GM18498 (cell line): ENCODE results near the gene CRACR2A.

Experiments used
- ATAC-seq: cut with Tn5 transposase; IDR thresholded peaks from one replicate; pipeline ENCODE4 v1.9.1; 2021; ENCODE audit warnings: mild to moderate bottlenecking, moderate library complexity; ENCODE audit not compliant: unreplicated experiment

Gene CRACR2A

DNA sequence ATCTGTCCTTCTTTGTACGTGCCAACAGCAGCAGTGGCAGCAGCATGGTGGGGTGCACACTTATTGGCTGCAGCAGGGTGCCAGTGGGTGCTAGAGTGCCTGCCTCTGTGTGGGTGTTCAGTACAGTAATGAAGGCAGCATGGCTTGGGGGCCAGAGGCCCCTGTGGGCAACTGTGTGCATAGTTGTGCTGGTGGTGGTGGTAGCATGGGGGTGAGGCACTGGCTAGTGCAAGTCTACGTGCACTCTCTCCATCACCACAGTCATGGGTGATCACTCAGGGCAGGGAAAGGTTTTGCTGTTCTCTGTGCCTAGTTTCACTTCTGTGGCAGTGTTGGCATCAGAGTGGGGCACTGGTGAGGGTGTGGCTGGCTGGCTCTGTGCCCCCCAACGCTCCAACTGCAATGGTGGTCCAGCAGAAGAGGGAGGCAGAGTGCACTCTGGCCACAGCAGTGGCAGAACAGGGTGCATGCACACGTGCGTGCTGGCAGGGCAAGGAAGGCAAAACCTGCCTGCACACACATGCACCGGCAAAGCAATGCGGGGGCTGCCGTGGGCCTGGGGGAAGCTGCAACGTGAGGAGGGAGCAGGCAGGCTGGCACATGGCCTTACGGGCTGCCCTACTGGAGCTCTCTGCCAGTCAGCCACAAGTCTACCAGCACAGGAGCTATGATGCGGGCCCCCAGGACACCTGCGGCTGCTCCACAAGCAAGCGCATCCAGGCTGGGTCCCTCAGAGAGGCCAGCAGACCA lies 60.1 kb downstream of the CRACR2A start:
- no peak for ATAC-seq

DNA sequence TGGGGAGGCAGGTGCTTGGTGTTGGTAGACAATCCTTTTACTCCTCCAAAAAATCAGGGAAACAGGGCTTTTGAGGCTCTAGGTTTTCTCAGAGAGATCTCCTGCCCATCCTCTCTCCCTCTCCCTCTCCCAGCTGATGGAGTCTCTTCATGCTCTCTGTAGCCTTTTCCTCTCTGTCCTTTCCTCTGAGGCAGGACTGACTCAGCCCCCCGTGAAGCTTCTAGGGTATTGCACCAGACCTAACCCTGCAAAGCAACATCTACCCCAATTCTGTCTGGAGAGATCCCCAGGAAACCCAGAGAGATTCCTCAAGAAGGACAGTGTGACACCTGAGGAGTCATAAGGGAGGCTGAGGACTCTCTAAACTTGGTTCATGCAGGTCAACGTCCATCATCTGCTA lies 66.4 kb downstream of the CRACR2A start:
- ATAC-seq: no peak

DNA sequence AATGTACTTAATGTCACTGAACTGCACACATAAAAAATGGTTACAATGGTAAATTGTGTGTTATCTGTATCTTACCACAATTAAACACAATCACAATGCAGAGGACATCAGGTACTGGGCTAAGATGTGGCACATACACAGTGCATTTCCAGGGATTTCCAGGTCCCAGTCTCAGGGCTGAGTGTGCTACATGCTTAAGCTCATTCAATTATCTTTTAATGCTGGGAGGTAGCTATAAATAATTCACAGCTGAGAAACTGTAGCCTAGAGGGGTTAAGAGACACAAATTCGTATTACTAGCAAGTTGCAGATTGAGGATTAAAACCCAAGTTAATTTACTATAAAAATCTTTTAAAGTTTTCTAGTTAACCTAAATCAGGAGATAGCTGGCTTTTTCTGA lies 67.1 kb downstream of the CRACR2A start:
- ATAC-seq: no peak

DNA sequence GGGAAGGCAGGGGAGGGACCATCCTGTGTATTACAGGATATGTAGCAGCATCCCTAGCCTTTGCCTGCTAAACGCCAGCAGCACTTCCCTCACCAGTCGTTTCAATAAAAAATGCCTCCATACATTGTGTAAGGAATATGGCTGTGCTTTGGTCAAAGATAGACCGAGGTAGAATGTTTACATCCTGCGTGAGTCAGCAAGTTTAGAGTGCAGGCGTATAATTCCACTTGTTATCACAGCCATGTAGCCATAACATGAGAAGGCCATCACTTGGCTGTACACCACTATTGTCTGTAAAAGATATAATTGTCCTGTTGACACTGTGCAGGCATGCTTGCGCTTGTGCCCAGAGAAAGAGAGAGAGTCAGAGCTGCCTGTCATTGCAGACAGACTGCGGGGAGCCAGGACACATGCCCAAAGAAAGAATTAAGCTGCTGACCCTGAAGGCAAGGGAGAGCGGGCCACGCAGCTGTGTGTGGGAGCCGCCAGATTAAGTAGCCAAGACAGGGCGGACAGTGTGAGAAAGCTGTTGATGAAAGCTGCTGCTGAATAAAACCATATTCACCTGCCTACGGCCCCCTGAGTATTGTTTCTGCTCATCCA lies 68.4 kb downstream of the CRACR2A start:
- ATAC-seq: no peak

DNA sequence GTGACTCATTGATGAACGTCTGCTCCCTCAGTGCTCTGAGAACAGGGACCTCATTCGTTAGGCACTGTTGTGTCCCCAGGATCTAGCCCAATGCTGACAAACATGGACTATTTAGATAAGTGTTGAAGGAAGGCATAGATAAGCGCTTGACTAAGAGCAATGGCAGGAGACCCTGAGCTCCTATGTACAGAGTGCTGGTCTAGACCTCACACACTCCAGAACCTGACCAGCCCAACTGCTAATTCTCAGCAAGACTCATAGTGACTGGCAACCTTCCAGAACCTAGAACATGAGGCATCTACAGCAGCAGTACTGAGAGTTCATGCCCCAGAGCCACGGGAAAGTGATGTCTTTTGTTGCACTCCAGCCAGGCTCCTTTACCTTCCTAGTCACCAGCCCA lies 69.2 kb downstream of the CRACR2A start:
- ATAC-seq: no peak

DNA sequence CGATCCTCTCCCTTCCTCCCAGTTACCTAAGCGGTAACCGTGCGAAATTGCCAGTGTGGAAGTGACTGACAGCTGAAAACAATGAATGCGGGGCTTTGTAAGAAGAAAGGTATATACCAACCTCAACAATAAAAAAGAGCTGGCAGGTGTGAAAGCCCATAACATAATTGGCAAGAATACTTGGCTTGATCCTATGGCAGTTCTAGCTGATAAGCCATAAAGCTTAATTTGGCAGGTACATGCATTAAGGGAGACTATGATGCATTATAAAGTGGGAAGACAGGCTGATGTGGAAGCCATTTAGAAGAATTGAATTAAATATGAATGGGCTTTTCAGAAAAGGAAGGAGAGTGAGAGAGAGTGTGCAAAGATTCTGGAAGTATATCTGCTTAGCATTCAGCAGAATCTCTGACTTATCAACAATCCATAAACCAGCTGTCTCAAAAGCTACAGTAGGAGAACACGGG lies 71.3 kb downstream of the CRACR2A start:
- no peak for ATAC-seq

DNA sequence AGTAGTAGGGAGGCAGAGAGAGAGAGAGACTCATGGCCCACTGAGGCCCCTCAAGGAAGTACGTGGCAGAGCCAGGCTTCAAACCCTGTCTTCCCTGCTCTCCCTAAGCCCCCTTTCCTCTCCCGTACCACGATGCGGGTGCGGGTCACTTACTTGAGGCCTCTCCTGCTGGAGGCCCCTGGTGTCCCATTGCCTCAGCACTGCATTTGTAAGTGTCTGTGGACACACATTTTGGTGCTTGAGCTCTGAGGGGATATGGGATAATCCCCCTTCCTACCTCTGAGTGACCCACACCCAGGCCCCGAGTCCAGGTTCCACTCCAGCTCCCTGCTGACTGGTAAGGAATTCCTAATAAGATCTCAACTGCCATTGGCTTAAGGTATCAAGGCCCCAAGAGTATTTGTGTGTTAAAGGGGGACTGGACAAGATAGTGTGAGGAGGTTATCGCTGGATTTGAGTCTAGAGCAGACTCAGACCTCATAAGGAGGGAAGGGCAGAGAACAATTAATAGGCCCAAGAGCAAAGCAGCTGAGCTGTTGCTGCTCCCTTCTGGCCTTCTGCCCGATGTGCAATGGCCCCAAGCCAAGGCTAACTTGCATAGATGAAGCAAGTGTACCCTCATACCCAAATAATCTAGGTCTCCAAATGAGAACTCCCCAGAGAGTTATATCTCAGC lies 71.9 kb downstream of the CRACR2A start:
- no peak for ATAC-seq

DNA sequence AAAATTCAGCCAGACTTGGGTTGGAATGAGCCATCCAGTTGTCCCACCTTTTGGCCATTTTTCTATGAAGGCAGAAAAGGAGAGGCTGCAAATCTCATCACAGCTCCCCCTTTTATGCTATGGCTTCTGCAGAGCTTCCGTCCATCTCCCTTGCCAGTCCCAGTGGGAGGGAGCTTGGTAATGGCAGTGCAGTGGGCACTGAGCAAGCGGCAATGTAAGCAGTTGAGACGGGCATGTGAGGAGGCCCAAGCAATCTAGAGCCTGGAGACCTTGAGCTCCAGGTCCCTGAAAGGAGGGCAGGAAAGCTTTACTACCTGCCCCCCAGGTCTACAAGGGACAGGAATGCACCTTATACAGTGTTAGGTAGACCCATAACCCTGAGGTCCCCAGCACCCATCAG lies 73.1 kb downstream of the CRACR2A start:
- ATAC-seq: no peak

DNA sequence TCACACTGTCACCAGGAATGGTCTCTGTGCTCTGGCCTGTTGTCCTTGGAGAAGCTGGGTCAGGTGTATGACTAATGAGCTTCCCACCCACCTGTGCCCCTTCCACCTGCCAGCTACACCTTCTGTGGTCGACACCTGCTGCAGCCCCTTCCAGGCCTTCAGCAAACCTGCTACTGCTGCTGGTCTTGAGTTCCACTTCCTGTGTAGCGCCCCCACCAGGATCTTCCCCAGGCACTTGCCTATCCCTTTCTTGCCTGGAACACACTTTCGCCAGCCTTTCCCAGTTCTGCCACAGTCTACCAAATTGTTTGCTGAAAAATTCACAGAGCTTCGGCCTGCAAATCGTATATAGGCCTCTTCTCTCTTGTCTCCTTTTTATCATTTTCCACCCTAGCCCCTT lies 75.3 kb downstream of the CRACR2A start:
- no peak for ATAC-seq

DNA sequence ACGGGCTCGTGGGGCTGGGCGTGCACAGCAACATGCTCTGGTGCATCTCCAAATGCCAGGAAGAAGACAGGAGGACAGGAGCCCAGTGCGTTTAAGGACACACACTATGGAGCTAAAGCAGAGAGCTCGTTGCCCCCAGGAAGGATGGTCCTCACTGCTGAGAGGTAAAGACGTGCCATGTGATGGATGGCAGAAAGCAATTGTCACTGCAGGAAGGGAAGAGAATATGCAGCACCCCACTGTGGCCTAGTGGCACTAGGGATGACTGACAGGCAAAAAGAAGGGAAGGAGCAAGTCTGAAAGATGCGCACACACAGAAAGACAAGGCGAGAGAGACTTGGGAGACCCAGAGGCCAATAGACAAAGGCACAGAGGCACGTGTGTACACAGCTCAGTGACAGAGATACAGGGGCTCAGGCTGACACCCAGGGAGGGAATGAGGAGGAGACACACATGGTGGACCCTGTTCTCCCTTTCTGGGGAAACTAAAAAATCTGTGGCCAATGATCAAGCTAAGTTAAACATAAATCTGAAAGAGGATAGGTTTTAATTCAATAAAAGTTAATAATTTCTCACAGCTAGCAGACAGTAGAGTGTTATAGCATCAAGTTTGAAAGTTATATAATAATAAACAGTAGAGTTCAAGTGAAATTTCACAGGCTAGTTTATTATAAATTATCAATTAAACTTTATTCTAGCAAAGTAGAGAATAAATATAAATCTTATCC lies 78.8 kb downstream of the CRACR2A start:
- no peak for ATAC-seq

DNA sequence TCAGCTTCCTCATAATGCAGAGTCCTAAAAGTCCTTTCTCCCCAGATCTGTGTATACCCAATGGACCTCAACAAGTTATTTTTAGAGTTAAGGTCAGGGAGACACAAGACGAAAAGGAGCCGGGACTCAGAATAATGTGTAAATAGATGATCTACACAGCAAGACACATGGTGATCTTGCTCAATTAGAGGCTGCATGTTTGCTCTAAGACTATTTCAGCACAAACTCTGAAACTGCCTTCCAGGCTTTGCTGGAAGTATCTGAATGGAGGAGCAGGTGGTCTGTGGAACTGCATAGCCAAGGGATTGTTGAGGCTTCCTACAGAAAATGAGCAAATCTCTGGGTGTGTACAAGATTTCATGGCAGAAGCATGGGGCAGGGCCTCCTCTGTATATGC lies 80.8 kb downstream of the CRACR2A start:
- no peak for ATAC-seq

DNA sequence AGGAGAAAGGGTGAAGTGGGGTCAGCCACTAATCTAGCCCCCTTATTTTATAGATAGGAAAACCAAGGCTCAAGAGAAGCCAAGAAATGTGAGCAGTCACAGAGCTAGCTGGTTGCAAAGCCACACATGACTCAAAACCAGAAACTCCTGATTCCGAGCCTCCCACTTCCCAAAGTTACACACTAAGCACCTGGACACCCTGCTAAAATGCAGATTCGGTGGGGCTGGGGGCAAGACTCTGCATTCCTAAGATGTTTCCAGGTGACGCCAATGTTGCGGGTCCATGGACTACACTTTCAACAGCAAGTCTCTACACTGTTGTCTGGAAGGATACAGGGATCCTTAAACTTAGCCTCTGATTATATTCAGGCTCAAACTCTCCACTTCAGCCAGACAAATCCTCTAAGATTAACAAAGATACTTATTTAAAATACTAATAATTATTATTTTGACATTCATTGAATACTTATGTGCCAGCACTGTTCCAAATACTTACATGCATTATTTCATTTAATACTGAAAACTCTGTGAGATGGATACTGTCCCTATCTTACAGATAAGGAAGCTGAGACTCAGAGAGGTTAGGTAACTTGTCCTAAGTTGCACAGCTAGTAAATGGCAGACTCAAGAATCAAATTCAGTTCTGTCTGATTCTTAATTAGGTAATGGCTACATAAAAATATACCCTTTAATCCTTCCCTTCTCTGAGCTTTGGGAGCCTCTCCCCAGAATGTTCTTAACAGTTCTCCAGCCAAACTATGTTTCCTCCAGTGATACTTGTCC lies 81.4 kb downstream of the CRACR2A start:
- no peak for ATAC-seq

DNA sequence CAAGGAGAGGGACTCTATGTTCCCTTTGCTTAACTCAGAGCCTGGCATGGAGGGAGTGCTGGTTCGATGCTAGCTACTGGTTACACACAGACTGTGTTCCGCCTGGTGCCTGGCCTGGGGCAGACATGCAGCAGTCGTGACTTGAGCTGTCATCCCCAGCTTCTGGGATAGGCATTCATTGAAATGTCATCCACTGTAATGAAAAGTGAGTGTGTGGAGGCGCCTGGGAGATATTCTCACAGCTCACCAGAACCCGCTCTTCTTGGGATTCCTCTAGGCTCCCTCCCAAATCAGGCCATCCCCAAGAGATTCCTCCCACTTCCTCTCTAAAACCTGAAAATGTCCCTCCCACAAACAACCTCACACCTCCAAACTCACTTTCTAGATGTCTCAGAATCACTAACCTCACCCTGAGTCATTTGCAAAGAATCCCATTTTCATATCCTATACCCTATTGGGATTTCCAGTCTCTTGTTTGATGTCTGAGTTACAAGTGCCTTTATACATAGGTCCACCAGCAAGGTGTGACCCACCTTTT lies 82.8 kb downstream of the CRACR2A start:
- ATAC-seq: no peak

DNA sequence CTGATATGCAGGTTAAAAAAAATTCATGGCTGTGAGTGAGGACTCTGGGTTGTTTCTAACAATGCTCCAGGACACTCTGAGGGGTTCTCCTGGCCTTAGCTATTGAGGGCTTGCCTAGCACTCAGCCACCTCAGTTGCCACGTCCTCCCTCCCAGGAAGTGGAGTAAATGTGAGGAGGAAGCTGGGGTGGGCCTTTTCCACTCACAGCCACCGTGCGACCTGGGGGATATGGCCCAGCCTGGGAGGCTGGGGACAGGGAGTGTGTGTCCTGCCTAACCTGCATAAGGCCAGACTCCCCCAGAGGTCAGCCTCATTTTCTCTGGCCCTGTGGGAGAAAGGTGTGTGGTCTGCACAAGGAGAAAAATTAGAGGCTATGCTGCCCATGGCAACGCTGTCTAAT lies 83.3 kb downstream of the CRACR2A start:
- no peak for ATAC-seq

DNA sequence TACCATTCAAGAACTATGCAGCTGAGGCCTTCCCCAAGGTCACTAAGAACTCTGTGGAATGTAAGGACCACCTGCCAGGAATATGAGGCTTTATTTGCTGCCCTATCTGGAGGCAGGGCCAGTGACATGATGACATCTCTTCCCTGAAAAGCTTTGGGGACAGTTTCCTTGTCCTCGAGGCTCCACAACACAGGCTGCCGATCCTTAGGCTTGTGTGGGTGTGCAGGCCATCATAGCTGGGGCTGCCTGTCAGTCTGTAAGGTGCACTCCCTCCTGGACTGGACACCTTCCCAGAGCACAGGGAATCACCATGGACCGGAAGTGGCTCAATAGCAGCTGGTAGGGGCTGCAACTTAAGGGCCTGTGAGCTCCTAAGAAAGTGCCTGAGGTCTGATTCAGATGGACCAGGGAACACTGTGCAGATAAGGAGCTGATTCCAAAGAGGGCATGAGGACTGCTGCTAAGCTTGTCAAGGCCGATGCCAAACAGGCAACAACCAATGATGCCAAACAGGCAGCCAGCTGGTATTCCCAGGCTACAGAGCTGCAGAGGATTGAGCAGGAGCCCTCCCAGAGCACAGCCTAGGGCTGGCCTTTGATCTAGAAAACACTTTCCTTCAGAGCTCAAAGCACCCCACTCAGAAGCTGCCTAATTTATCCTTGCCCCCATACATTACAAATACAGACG lies 84.3 kb downstream of the CRACR2A start:
- ATAC-seq: no peak

DNA sequence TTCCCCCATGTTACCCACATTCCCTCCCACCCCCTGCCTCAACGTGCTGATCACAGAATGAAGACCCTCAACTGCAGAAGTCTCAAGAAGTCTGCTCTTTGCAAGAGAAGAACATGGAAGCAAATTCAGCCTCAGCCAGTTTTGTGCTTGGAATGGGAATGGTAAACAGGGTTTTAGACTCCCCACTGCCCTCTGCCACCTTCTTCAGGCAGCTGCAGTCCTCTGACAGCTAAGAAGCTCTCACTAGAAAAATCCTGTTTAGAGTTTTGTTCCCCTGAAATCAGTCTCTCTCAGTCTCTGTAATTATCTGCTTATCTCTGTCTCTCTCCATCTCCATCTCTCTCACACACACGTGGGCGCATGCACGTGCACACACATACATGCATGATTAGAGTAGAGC lies 85.4 kb downstream of the CRACR2A start:
- no peak for ATAC-seq

DNA sequence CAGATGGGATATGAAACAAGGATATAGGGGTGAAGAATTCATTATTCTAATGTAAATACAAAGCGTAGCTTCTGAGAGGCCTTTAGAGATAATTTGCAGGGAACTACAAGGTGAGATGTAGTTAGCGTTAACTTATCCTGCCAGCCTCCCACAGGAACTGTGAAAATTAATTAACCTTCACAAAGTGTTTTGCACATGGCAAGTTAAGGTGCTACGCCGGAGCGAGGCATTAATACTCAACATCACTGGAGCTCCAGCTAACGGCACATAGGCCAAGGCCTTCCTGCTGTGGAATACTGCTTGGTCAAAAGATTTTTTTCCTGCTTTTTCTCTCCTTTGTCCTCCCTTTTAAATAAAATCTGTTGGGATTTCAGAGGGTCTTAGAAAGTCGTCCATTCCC lies 86.5 kb downstream of the CRACR2A start:
- ATAC-seq: no peak

DNA sequence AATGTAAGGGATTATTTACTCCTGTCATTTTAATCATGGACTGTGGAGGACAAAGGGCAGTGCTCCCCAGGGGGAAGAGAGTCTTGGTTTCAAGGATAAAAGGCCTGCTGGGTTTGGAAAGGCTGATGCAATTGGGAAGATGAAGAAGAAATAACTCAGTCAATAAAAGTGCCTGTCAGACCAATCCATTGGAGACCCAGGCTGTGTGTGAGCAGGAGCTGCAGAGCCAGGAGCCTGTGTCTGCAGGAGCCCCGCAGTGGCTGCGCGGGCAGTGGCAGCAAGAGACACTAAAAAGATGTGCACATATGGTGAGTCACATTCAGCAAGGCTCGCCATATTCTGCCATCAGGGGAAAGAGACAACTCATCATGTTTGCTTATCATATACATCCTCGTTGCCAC lies 90.4 kb downstream of the CRACR2A start:
- no peak for ATAC-seq

DNA sequence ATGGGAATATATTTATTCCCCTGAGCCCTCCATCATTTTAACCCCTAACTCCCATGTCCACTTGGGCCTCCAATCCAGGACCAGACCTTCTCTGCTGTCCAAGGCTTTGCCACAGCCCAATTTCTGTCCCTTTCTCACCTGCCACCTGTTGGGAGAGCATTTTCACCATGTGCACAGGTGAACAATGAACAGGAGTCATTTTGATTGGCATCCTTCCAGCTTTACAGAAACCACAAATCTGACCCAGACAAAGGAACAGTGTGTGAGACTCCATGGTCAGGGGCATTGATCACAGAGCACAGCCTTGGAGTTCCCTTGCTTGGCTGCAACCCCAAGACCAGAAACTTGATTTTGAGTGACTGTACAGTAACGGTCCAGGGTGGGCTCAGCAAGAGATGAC lies 91.9 kb downstream of the CRACR2A start:
- no peak for ATAC-seq
